Muscle layer of colon (tissue), 2 donors: ENCODE results near the gene PSMC4.

Experiments used
- H3K27ac ChIP-seq: one replicate; pipeline ENCODE4 v1.7.0; 2013; ENCODE audit warnings: low read depth, mild to moderate bottlenecking, low read length, moderate library complexity
- H3K27me3 ChIP-seq, 2 donors: one replicate each; pipeline ENCODE4 v1.7.0; 2013; ENCODE audit warnings: low read length in 2 of 2, mild to moderate bottlenecking in 2 of 2; ENCODE audit not compliant: insufficient read depth in 2 of 2, control insufficient read depth in 1 of 2
- H3K36me3 ChIP-seq: one replicate; pipeline ENCODE4 v1.7.0; 2013; ENCODE audit warnings: mild to moderate bottlenecking, low read length; ENCODE audit not compliant: insufficient read depth
- H3K4me1 ChIP-seq: one replicate; pipeline ENCODE4 v1.7.0; 2013; ENCODE audit warnings: mild to moderate bottlenecking, low read length; ENCODE audit not compliant: insufficient read depth
- H3K4me3 ChIP-seq, 2 donors: one replicate each; pipeline ENCODE4 v1.7.0; 2013; ENCODE audit warnings: low read length in 2 of 2, low read depth in 1 of 2, mild to moderate bottlenecking in 1 of 2, moderate library complexity in 1 of 2
- H3K9ac ChIP-seq: one replicate; pipeline ENCODE4 v1.7.0; 2013; ENCODE audit warnings: low read length
- H3K9me3 ChIP-seq: one replicate; pipeline ENCODE4 v1.7.0; 2013; ENCODE audit warnings: mild to moderate bottlenecking, low read length
- donor health status: abdominal sarcoma.
- donor health status: Adenocarcinoma of cecum.

PSMC4 gene

GRCh38 chr19:40026597-40026970 lies 55.6 kb downstream of the PSMC4 start:
- no peak overlapping the region for H3K27ac ChIP-seq
- peaks cover 22% of the 10 kb centered on the region for H3K9me3 ChIP-seq
- H3K27me3 ChIP-seq = no peaks in the 10 kb centered on the region
- H3K4me3 ChIP-seq = no peak overlapping the region
- H3K4me1 ChIP-seq = no peaks in the 10 kb centered on the region
- H3K9ac ChIP-seq = no peak overlapping the region
- H3K36me3 ChIP-seq = no peaks in the 10 kb centered on the region
